ENCODE data around the gene SLC46A3. TPM values are rescaled to one million over a fixed set of nuclear protein-coding genes. Genes with fewer than 3 reads are reported as not detected.

Gene SLC46A3
- total and polyA plus RNA-seq, 2 of the 13 experiments (the other 11 are each of a cell fraction or from before 2014, with no cell fraction given) = not detected

- H3K79me2 ChIP-seq (ENCODE audit: insufficient read depth, low read length) = no peaks in the 10 kb centered on the region
- POLR2A ChIA-PET = no interaction called here
- no peak overlapping the region for H3K27ac ChIP-seq (ENCODE audit: extremely low read length, insufficient read depth, low read length)
- DNase-seq (ENCODE audit: low spot score) (no peak), ATAC-seq (no peak), FAIRE-seq (no peak)
- no peaks in the 10 kb centered on the region for H4K20me1 ChIP-seq (ENCODE audit: insufficient read depth, low read length)
- in situ Hi-C loops (cut with HindIII; ENCODE audit: extremely low pct_ligation_motif_present, low pct_unique_long_range_greater_than_20kb) (no loop called here), intact Hi-C loops (cut with micrococcal nuclease; ENCODE audit: unreplicated experiment) (no loop called here)
- no peak overlapping the region for H2AFZ ChIP-seq (ENCODE audit: low read length)
- no peak overlapping the region for H3K4me2 ChIP-seq (ENCODE audit: low read depth, low read length)
- H3K9me3 ChIP-seq (ENCODE audit: low read length) = no peaks in the 10 kb centered on the region
- no peaks in the 10 kb centered on the region for H3K27me3 ChIP-seq (ENCODE audit: control insufficient read depth in 1 of 2, insufficient read depth in 2 of 2, low read length in 2 of 2)
- no TSS peak for BruUV-seq (replicated peaks)
- H3K4me3 ChIP-seq (replicated peaks in 1 of 3; ENCODE audit: insufficient read depth in 1 of 3, low read depth in 2 of 3, low read length in 3 of 3) = no peak overlapping the region
- CTCF ChIA-PET (ENCODE audit: low intra/inter-chr PET ratio, low total read pairs) = no interaction called here
- WGBS (ENCODE audit: low lambda C conversion rate) = 8% methylated on average over 5 of the region's 5 CpGs
- H3K9ac ChIP-seq (ENCODE audit: insufficient read depth, low read depth, low read length) = no peak overlapping the region
- no peaks in the 10 kb centered on the region for H3K36me3 ChIP-seq (replicated peaks in 1 of 2; ENCODE audit: control insufficient read depth in 1 of 2, insufficient read depth in 2 of 2, low read length in 2 of 2)
- no peak for TF ChIP-seq ZNF224 (CRISPR knock-in tag; IDR thresholded peaks at IDR 0.05)
- no peak for TF ChIP-seq U2AF1 (optimal IDR thresholded peaks at IDR 0.05; ENCODE audit: low read depth, low read length)
- TF ChIP-seq ZNF232 (CRISPR knock-in tag; IDR thresholded peaks at IDR 0.05; ENCODE audit: borderline replicate concordance) = no peak
- TF ChIP-seq, protein P1, sequence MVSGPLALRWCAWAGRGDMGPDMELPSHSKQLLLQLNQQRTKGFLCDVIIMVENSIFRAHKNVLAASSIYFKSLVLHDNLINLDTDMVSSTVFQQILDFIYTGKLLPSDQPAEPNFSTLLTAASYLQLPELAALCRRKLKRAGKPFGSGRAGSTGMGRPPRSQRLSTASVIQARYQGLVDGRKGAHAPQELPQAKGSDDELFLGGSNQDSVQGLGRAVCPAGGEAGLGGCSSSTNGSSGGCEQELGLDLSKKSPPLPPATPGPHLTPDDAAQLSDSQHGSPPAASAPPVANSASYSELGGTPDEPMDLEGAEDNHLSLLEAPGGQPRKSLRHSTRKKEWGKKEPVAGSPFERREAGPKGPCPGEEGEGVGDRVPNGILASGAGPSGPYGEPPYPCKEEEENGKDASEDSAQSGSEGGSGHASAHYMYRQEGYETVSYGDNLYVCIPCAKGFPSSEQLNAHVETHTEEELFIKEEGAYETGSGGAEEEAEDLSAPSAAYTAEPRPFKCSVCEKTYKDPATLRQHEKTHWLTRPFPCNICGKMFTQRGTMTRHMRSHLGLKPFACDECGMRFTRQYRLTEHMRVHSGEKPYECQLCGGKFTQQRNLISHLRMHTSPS (CRISPR knock-in tag; IDR thresholded peaks at IDR 0.05; ENCODE audit: low read depth) = no peak
- TF ChIP-seq, protein P2, sequence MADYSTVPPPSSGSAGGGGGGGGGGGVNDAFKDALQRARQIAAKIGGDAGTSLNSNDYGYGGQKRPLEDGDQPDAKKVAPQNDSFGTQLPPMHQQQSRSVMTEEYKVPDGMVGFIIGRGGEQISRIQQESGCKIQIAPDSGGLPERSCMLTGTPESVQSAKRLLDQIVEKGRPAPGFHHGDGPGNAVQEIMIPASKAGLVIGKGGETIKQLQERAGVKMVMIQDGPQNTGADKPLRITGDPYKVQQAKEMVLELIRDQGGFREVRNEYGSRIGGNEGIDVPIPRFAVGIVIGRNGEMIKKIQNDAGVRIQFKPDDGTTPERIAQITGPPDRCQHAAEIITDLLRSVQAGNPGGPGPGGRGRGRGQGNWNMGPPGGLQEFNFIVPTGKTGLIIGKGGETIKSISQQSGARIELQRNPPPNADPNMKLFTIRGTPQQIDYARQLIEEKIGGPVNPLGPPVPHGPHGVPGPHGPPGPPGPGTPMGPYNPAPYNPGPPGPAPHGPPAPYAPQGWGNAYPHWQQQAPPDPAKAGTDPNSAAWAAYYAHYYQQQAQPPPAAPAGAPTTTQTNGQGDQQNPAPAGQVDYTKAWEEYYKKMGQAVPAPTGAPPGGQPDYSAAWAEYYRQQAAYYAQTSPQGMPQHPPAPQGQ (CRISPR knock-in tag; IDR thresholded peaks at IDR 0.05; ENCODE audit: borderline replicate concordance) = no peak
- no peak for TF ChIP-seq ARNT (IDR thresholded peaks at IDR 0.05)
- TF ChIP-seq NFRKB (IDR thresholded peaks at IDR 0.05) = no peak
- TF ChIP-seq, protein P3, sequence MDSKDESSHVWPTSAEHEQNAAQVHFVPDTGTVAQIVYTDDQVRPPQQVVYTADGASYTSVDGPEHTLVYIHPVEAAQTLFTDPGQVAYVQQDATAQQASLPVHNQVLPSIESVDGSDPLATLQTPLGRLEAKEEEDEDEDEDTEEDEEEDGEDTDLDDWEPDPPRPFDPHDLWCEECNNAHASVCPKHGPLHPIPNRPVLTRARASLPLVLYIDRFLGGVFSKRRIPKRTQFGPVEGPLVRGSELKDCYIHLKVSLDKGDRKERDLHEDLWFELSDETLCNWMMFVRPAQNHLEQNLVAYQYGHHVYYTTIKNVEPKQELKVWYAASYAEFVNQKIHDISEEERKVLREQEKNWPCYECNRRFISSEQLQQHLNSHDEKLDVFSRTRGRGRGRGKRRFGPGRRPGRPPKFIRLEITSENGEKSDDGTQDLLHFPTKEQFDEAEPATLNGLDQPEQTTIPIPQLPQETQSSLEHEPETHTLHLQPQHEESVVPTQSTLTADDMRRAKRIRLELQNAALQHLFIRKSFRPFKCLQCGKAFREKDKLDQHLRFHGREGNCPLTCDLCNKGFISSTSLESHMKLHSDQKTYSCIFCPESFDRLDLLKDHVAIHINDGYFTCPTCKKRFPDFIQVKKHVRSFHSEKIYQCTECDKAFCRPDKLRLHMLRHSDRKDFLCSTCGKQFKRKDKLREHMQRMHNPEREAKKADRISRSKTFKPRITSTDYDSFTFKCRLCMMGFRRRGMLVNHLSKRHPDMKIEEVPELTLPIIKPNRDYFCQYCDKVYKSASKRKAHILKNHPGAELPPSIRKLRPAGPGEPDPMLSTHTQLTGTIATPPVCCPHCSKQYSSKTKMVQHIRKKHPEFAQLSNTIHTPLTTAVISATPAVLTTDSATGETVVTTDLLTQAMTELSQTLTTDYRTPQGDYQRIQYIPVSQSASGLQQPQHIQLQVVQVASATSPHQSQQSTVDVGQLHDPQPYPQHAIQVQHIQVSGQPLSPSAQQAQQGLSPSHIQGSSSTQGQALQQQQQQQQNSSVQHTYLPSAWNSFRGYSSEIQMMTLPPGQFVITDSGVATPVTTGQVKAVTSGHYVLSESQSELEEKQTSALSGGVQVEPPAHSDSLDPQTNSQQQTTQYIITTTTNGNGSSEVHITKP (CRISPR knock-in tag; IDR thresholded peaks at IDR 0.05; ENCODE audit: low read depth) = no peak
- TF ChIP-seq MAFG (CRISPR knock-in tag; IDR thresholded peaks at IDR 0.05) = no peak
- no peak for TF ChIP-seq RAD51 (IDR thresholded peaks at IDR 0.05; ENCODE audit: borderline replicate concordance)
- TF ChIP-seq DR1 (CRISPR knock-in tag; IDR thresholded peaks at IDR 0.05) = no peak
- TF ChIP-seq SOX5 (CRISPR knock-in tag; IDR thresholded peaks at IDR 0.05; ENCODE audit: borderline replicate concordance) = no peak
- TF ChIP-seq ETV6 (CRISPR knock-in tag; conservative IDR thresholded peaks at IDR 0.05) = no peak
- TF ChIP-seq BCL6 (CRISPR knock-in tag; IDR thresholded peaks at IDR 0.05) = no peak
- TF ChIP-seq ZNF143 (CRISPR knock-in tag; IDR thresholded peaks at IDR 0.05) = no peak
- TF ChIP-seq FOXO4 (CRISPR knock-in tag; conservative IDR thresholded peaks at IDR 0.05) = no peak
- no peak for TF ChIP-seq STAG1 (CRISPR knock-in tag; IDR thresholded peaks at IDR 0.05)
- no peaks in the 10 kb centered on the region for H3K4me1 ChIP-seq (ENCODE audit: insufficient read depth, low read length)
These were observed 13.2 kb downstream of the SLC46A3 start for GRCh38 chr13:28705461-28706083.
